GM12891 (cell line): ENCODE results near the gene HAP1.

Experiments
- DNase-seq: peaks from one replicate; pipeline ENCODE4 v3.0.0; 2011; ENCODE audit warnings: low spot score; ENCODE audit not compliant: insufficient read length
- FAIRE-seq: peaks from 2 replicates; lab custom pipeline; 2011; peaks lifted over from hg19 to GRCh38; lab: Jason Lieb, UNC
- PAX5 ChIP-seq: IDR thresholded peaks from 2 replicates; pipeline ENCODE4 v1.6.1; 2011; ENCODE audit warnings: low read length, moderate library complexity, mild to moderate bottlenecking; ENCODE audit not compliant: insufficient read depth, severe bottlenecking
- POLR2A ChIP-seq: IDR thresholded peaks from 2 replicates; pipeline ENCODE4 v1.6.1; 2011; ENCODE audit warnings: low read depth, low read length, control low read depth
- POLR2AphosphoS5 ChIP-seq: IDR thresholded peaks from 2 replicates; pipeline ENCODE4 v1.6.1; 2011; ENCODE audit warnings: low read depth, low read length, control low read depth
- POU2F2 ChIP-seq: IDR thresholded peaks from 2 replicates; pipeline ENCODE4 v1.6.1; 2011; ENCODE audit warnings: low read depth, mild to moderate bottlenecking, control low read depth, low read length, moderate library complexity
- SPI1 ChIP-seq: IDR thresholded peaks from 2 replicates; pipeline ENCODE4 v1.6.1; 2011; ENCODE audit warnings: low read depth, low read length, control low read depth
- TAF1 ChIP-seq: IDR thresholded peaks from 2 replicates; pipeline ENCODE4 v1.6.1; 2011; ENCODE audit warnings: low read depth, low read length, control low read depth

The HAP1 gene

DNA sequence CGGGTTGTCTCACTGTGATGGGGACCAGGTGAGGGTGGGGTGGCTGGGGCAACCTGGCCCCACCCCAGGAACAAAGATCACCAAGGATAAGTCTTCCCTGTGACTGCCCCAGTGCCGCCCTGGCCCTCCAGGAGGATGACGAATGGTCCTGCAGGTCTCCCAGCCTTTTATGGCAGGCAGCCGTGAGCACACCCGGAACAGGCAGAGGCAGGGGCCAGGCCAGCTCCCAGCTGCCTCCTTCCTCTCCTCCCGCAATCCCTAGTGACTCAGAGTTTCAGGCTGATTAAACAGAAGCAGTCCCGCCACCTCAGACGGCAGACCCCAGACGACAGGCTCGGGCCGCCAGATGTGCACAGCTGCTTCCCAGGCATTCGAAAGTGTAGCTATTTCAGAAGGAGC lies 38.7 kb upstream of the HAP1 start:
- FAIRE-seq, result no peak
- TF ChIP-seq POU2F2 (no peak), PAX5 (no peak), SPI1 (no peak), POLR2AphosphoS5 (no peak), POLR2A (no peak), TAF1 (no peak)
- no peak for DNase-seq

- no peak for DNase-seq
- TF ChIP-seq POU2F2, result no peak
- FAIRE-seq, result no peak
Measured at GRCh38 chr17:41772586-41773189, 38.2 kb upstream of the HAP1 start.

- DNase-seq (no peak), FAIRE-seq (no peak)
- TF ChIP-seq POU2F2, result no peak
- TF ChIP-seq POLR2AphosphoS5, result no peak
- no peak for TF ChIP-seq SPI1
- no peak for TF ChIP-seq PAX5
- TF ChIP-seq POLR2A, result no peak
Measured at GRCh38 chr17:41772218-41772585, 37.8 kb upstream of the HAP1 start.

DNA sequence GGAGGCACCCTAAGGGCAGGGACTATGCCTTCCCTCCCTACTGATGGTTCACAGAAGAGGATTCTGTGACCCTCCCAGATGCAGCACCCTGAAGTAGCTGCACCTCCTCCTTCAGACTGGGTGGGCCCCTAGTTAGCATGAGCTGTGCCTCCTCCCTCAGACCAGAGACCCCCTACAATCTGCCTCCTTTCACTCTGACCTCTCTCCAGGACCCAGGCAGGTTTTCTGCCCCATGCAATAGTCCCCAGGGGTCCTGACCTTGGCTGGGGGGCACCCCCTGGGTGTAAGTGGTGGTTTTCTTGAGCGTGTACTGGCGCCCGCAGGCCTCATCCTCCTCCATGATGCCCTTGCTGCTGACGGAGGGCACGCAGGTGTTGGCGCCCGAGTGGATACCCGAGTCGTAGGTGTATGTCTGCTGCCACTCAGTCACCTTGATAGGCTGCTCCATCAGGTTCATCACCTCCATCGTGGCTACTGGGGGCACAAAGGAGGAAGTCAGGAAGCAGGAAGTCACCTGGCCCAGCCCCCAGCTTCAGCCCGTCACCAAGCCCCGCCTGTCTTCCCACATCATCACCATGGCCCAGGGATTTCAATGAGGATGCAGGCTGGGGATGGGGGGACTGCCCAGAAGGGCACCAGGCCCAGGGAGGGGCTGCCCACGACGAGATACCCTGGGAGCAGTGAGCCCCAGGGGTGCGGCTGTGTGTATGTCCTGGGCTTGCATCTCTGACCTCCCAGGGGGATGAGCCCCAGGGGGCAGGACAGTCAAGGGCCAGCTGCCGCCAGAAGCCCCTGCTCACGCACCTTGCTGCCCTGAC lies 37.2 kb upstream of the HAP1 start:
- no peak for DNase-seq
- TF ChIP-seq TAF1, result no peak
- FAIRE-seq, result no peak

GRCh38 chr17:41769985-41770384 lies 35.5 kb upstream of the HAP1 start:
- TF ChIP-seq POU2F2 (no peak), SPI1 (no peak), POLR2A (no peak), PAX5 (no peak)
- no peak for FAIRE-seq
- no peak for DNase-seq

- no peak for TF ChIP-seq POLR2A
- TF ChIP-seq SPI1, result no peak
- TF ChIP-seq TAF1, result no peak
- no peak for TF ChIP-seq POU2F2
- no peak for TF ChIP-seq POLR2AphosphoS5
- TF ChIP-seq PAX5, result no peak
- DNase-seq (no peak), FAIRE-seq (no peak)
Measured at GRCh38 chr17:41769346-41769862, 35.0 kb upstream of the HAP1 start.

DNA sequence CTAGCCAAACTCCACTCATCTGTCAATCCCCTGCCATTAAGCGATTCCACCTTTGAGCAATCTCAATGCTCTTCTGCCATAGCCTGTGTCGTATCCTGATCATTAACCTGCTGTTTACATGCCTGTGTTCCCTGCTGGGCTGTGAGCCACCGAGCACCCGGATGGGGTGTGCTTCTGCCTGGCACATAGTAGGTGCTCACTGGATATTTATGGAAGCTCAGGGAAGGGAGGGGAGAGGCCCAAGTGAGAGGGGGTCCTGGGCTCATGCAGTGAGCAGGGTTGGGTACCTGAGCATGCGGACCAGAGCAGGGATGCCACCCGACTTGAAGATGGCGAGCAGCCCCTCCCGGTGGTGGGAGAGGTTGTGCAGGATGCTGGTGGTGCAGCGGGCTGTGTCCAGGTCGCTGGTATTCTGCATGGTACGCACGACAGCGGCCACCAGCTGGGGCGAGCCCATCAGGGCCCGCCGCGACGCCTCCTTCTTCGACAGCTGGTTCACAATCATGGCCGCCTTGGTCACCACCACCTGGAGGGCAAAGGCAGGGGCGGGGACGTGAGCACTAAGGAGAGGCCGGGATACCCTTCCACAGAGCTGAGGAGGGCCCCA lies 34.3 kb upstream of the HAP1 start:
- TF ChIP-seq POLR2A (no peak), TAF1 (no peak), PAX5 (no peak), SPI1 (no peak), POLR2AphosphoS5 (no peak), POU2F2 (no peak)
- DNase-seq (no peak), FAIRE-seq (no peak)

GRCh38 chr17:41767324-41768042 lies 33.0 kb upstream of the HAP1 start:
- FAIRE-seq, result no peak

GRCh38 chr17:41766135-41766534 lies 31.7 kb upstream of the HAP1 start:
- DNase-seq, result no peak
- no peak for FAIRE-seq
- no peak for TF ChIP-seq PAX5
- TF ChIP-seq TAF1, result no peak
- no peak for TF ChIP-seq POLR2A
- TF ChIP-seq POLR2AphosphoS5, result no peak
- no peak for TF ChIP-seq SPI1
- TF ChIP-seq POU2F2, result no peak

More at GRCh38 chr17:41767324-41768042, 33.0 kb upstream of the HAP1 start:
- DNase-seq, result no peak
- TF ChIP-seq TAF1 (no peak), POU2F2 (no peak), SPI1 (no peak), PAX5 (no peak), POLR2A (no peak), POLR2AphosphoS5 (no peak)

GRCh38 chr17:41763327-41763726 lies 28.9 kb upstream of the HAP1 start:
- TF ChIP-seq POU2F2 (no peak), SPI1 (no peak), TAF1 (no peak), POLR2A (no peak), PAX5 (no peak), POLR2AphosphoS5 (no peak)
- no peak for DNase-seq
- FAIRE-seq, result no peak
